GM19463 (cell line): ENCODE measurements around the gene RGS1.

Experiments used
- ATAC-seq: cut with Tn5 transposase; IDR thresholded peaks from one replicate; pipeline ENCODE4 v1.9.1; 2021; ENCODE audit warnings: mild to moderate bottlenecking, moderate library complexity; ENCODE audit not compliant: unreplicated experiment

The RGS1 gene

GRCh38 chr1:192609110-192610079 lies 33.8 kb downstream of the RGS1 start:
- peak; percentile 93 for ATAC-seq

GRCh38 chr1:192610112-192610889 lies 34.7 kb downstream of the RGS1 start:
- ATAC-seq: no peak

GRCh38 chr1:192615055-192615454 lies 39.5 kb downstream of the RGS1 start:
- ATAC-seq: peak; percentile 77

GRCh38 chr1:192620071-192620635 lies 44.6 kb downstream of the RGS1 start:
- no peak for ATAC-seq

- ATAC-seq: peak; percentile 61
Observed at GRCh38 chr1:192626366-192627179, 51.0 kb downstream of the RGS1 start.

- ATAC-seq: peak; percentile 43
Observed at GRCh38 chr1:192627901-192628300, 52.3 kb downstream of the RGS1 start.

- ATAC-seq: no peak
Observed at GRCh38 chr1:192628396-192629057, 53.0 kb downstream of the RGS1 start.

GRCh38 chr1:192629612-192630011 lies 54.0 kb downstream of the RGS1 start:
- no peak for ATAC-seq
